Skin of body (tissue), 2 donors: ENCODE measurements around the gene FNDC8. TPM values are rescaled to one million over a fixed set of nuclear protein-coding genes. Genes with fewer than 3 reads are reported as not detected.
"Not testable (repeated sequence)": the region's sequence is repeated elsewhere in the genome, so short reads cannot be mapped to it uniquely, and the experiment has no call there.

ENCODE experiments used
- DNase-seq: peaks from one replicate; lab custom pipeline; 2025; lab: John Stamatoyannopoulos, UW
- total RNA-seq: library from RNA; depleted of rRNA; stranded (reverse); fragments of >200 nt; gene quantifications from one replicate; pipeline ENCODE4 v1.2.3, GENCODE V29; 2014

FNDC8 gene
- total RNA-seq, 1 donor from 2014 or later: not detected

- DNase-seq: peak; percentile 46
Observed at GRCh38 chr17:35141681-35142466, 20.5 kb downstream of the FNDC8 start, which contains the start of gene NLE1. NLE1 (minus strand) TSS chr17:35142303; CDS start chr17:35142275, 28 bp downstream.

GRCh38 chr17:35142467-35142796, 21.0 kb downstream of the FNDC8 start:
- DNase-seq: no peak

GRCh38 chr17:35144840-35145239, 23.4 kb downstream of the FNDC8 start:
- no peak for DNase-seq

GRCh38 chr17:35146214-35146833, 24.9 kb downstream of the FNDC8 start:
- no peak for DNase-seq

GRCh38 chr17:35147375-35147905, 26.0 kb downstream of the FNDC8 start, which contains the start of gene UNC45B:
UNC45B (plus strand) TSS chr17:35147817; CDS start chr17:35148264, 447 bp downstream.
- DNase-seq: no peak

- no peak for DNase-seq
Observed at GRCh38 chr17:35148144-35148543, 26.7 kb downstream of the FNDC8 start.

- no peak for DNase-seq
Observed at GRCh38 chr17:35149941-35150340, 28.5 kb downstream of the FNDC8 start.

- not testable (repeated sequence) for DNase-seq
Observed at GRCh38 chr17:35151080-35151479, 29.7 kb downstream of the FNDC8 start.

GRCh38 chr17:35152421-35153140, 31.2 kb downstream of the FNDC8 start:
- no peak for DNase-seq

GRCh38 chr17:35154196-35155165, 33.1 kb downstream of the FNDC8 start:
- DNase-seq: no peak

GRCh38 chr17:35155246-35155645, 33.8 kb downstream of the FNDC8 start:
- DNase-seq: no peak

GRCh38 chr17:35159940-35160339, 38.5 kb downstream of the FNDC8 start:
- no peak for DNase-seq

- DNase-seq: no peak
Observed at GRCh38 chr17:35160354-35161201, 39.2 kb downstream of the FNDC8 start.

- DNase-seq: no peak
Observed at GRCh38 chr17:35161281-35161761, 39.9 kb downstream of the FNDC8 start.

- DNase-seq: no peak
Observed at GRCh38 chr17:35162755-35163154, 41.3 kb downstream of the FNDC8 start.

GRCh38 chr17:35163886-35164285, 42.5 kb downstream of the FNDC8 start:
- DNase-seq: no peak

GRCh38 chr17:35164716-35165115, 43.3 kb downstream of the FNDC8 start:
- DNase-seq: no peak

GRCh38 chr17:35166526-35166925, 45.1 kb downstream of the FNDC8 start:
- DNase-seq: no peak

GRCh38 chr17:35167046-35167445, 45.6 kb downstream of the FNDC8 start:
- DNase-seq: no peak

GRCh38 chr17:35167666-35168065, 46.3 kb downstream of the FNDC8 start:
- DNase-seq: no peak
